Left lung (tissue), 10 donors: ENCODE data around the gene ATP6V0E1. TPM values are rescaled to one million over a fixed set of nuclear protein-coding genes. Genes with fewer than 3 reads are reported as not detected.
A peak's percentile ranks its signal among the peaks of the same experiment; 100 is the strongest.

Experiments used
- ATAC-seq: fragments of 200-7000 bp; cut with Tn5 transposase; one replicate; pipeline ENCODE4 v1.9.1; 2020; ENCODE audit warnings: moderate library complexity
- DNase-seq, 4 donors: peaks; one replicate each; pipeline ENCODE4 v3.0.0-alpha.2; 2013 to 2020
- H3K27ac ChIP-seq, 2 donors: fragments of 200-600 bp; sonication (generic) in 1 of 2; one replicate each; pipeline versions ENCODE4 v1.5.0 to v1.8.0; 2020 to 2021
- H3K27me3 ChIP-seq, 2 donors: fragments of 200-600 bp; sonication (generic) in 1 of 2; one replicate each; pipeline versions ENCODE4 v1.5.0 to v1.8.0; 2020 to 2021
- H3K36me3 ChIP-seq, 2 donors: fragments of 200-600 bp; sonication (generic) in 1 of 2; one replicate each; pipeline versions ENCODE4 v1.5.0 to v1.8.0; 2020 to 2021
- H3K4me1 ChIP-seq, 2 donors: fragments of 200-600 bp; one replicate each; pipeline ENCODE4 v1.8.0; 2021
- H3K4me3 ChIP-seq, 2 donors: fragments of 200-600 bp; sonication (generic) in 1 of 2; one replicate each; pipeline versions ENCODE4 v1.5.0 to v1.8.0; 2020 to 2021; ENCODE audit warnings: mild to moderate bottlenecking in 1 of 2
- H3K9me3 ChIP-seq, 2 donors: fragments of 200-600 bp; sonication (generic) in 1 of 2; one replicate each; pipeline versions ENCODE4 v1.5.0 to v1.8.0; 2020 to 2021
- intact Hi-C, 2 donors: fragments of 100-400 bp; cut with DNase I; formaldehyde crosslinking; loops; one replicate each; pipeline versions ENCODE4 v1.11.2 to v1.14.2; 2022
- polyA plus RNA-seq, 6 donors: library from polyadenylated mRNA; unstranded; fragments of 120-200 nt; gene quantifications; one replicate each; pipeline ENCODE4 v1.2.1, GENCODE V29; 2013; ENCODE audit not compliant: insufficient read length in 6 of 6
- total RNA-seq, 2 donors: library from RNA; stranded (reverse); fragmentation: NEBNext Ultra II Directional; extraction: Animal tissue kit (Norgen Biotek cat#: 25700); gene quantifications; one replicate each; pipeline ENCODE4 v1.2.1, GENCODE V29; 2021
- TF ChIP-seq, protein P1 (sequence below), 2 donors: fragments of 200-600 bp; sonication (generic) in 1 of 2; IDR thresholded peaks; one replicate each; pipeline versions ENCODE4 v1.5.0 to v1.8.0; 2021; ENCODE audit warnings: antibody characterized with exemption in 2 of 2
- donor health status: DM: no; HTN: yes; CAD: no.
- donor health status: DM: no; HTN: no; CAD: no.

The ATP6V0E1 gene
- total and polyA plus RNA-seq, 8 donors: 132 to 385 (median 159) TPM

DNA sequence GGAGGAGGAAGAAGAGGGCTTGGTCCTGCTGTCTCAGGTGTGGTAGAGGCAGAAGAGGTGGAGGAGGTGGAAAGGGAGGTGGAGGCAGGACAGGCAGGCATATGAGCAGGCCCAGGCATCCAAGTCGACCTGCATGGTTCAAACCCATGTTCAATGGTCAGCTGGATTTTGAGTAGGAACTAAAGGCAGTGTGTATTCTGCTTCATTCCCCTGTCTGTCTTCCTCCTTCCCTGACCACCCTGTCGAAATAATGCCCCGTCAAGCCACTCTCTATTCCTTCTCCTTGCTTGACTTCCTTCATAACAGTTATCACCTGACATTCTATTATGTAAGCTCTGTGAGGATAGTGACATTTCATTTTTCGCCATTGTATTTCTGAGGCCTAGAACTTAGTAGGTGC is 34.8 kb downstream of the ATP6V0E1 start:
- peaks cover 0 to 35% of the 10 kb centered on the region in 2 donors for H3K36me3 ChIP-seq
- peak; percentile 21 for ATAC-seq
- H3K4me3 ChIP-seq: no peak overlapping the region
- H3K27me3 ChIP-seq: no peaks in the 10 kb centered on the region
- no peak for DNase-seq
- peak overlapping the region in 1 of 2 donors; percentile 84 for H3K27ac ChIP-seq
- no peaks in the 10 kb centered on the region for H3K9me3 ChIP-seq
- peaks cover 8 to 76% of the 10 kb centered on the region in 2 donors for H3K4me1 ChIP-seq
- TF ChIP-seq, protein P1, sequence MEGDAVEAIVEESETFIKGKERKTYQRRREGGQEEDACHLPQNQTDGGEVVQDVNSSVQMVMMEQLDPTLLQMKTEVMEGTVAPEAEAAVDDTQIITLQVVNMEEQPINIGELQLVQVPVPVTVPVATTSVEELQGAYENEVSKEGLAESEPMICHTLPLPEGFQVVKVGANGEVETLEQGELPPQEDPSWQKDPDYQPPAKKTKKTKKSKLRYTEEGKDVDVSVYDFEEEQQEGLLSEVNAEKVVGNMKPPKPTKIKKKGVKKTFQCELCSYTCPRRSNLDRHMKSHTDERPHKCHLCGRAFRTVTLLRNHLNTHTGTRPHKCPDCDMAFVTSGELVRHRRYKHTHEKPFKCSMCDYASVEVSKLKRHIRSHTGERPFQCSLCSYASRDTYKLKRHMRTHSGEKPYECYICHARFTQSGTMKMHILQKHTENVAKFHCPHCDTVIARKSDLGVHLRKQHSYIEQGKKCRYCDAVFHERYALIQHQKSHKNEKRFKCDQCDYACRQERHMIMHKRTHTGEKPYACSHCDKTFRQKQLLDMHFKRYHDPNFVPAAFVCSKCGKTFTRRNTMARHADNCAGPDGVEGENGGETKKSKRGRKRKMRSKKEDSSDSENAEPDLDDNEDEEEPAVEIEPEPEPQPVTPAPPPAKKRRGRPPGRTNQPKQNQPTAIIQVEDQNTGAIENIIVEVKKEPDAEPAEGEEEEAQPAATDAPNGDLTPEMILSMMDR (IDR thresholded peaks at IDR 0.05): no peak
- intact Hi-C loops: no loop called here

DNA sequence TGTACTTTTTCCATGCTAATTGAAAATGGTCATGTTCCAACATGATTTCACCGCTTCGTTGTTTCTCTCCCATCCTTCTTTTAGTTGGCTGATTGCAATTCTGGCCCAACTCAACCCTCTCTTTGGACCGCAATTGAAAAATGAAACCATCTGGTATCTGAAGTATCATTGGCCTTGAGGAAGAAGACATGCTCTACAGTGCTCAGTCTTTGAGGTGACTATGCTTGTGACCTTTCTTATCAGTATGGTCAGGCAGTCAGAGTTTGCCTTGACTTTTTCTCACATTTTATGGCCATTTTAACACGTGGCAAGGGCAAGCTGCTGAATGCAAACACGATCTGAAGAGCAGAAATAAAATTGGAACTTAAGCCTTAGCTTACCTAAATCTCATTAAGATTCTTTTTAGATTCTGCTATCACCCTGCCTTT is 36.6 kb downstream of the ATP6V0E1 start:
- ATAC-seq: no peak
- TF ChIP-seq, protein P1 (IDR thresholded peaks at IDR 0.05): no peak
- H3K4me1 ChIP-seq: peaks cover 8 to 63% of the 10 kb centered on the region in 2 donors
- intact Hi-C loops: no loop called here
- no peak for DNase-seq
- peak overlapping the region; percentile 23 to 84 for H3K27ac ChIP-seq
- H3K27me3 ChIP-seq: no peaks in the 10 kb centered on the region
- H3K36me3 ChIP-seq: peaks cover 0 to 35% of the 10 kb centered on the region in 2 donors
- no peaks in the 10 kb centered on the region for H3K9me3 ChIP-seq
- H3K4me3 ChIP-seq: no peak overlapping the region

DNA sequence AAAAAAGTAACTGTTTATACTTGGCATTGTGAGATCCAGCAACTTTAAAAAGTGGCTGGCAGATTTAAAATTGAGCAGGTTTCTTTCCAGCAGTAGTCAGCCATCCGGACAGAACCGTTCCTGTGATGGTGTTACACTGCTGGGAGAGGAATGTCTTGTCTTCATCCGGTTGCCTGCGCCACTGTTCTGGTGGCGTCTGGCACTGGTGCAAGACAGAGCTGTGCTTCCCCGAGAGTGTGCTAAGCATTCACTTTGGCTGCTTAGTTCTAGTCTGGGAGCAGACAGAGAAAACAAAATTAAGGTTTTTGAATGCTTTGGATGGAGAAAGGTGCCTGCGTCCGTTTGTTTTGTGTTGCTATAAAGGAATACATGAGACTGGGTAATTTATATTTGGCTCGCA is 37.1 kb downstream of the ATP6V0E1 start:
- ATAC-seq: no peak
- peaks cover 8 to 58% of the 10 kb centered on the region in 2 donors for H3K4me1 ChIP-seq

DNA sequence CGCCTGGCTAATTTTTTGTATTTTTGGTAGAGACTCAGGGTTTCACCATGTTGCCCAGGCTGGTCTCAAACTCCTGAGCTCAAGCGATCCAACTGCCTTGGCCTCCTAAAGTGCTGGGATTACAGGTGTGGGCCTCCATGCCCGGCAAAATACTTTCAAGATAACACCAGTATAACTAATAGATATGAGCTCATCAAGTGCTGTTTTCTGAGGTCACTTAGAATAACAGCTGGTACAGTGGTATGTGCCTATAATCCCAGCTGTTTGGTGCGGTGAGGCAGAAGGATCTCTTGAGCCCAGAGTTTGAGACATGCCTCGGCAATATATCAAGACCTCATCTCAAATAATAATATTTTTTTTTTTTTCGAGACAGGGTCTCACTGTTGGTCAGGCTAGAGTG is 42.1 kb downstream of the ATP6V0E1 start:
- DNase-seq (no peak), ATAC-seq (no peak)
- H3K4me1 ChIP-seq: peaks cover 5 to 55% of the 10 kb centered on the region in 2 donors
- intact Hi-C loops: no loop called here
- no peak overlapping the region for H3K4me3 ChIP-seq
- H3K27me3 ChIP-seq: no peaks in the 10 kb centered on the region
- no peak overlapping the region for H3K27ac ChIP-seq
- TF ChIP-seq, protein P1 (IDR thresholded peaks at IDR 0.05): no peak
- H3K9me3 ChIP-seq: no peaks in the 10 kb centered on the region
- H3K36me3 ChIP-seq: peaks cover 0 to 32% of the 10 kb centered on the region in 2 donors

More for the DNA sequence above, 37.1 kb downstream of the ATP6V0E1 start:
- TF ChIP-seq, protein P1 (IDR thresholded peaks at IDR 0.05): no peak
- no peaks in the 10 kb centered on the region for H3K9me3 ChIP-seq
- H3K27ac ChIP-seq: peak overlapping the region; percentile 23 to 84
- H3K4me3 ChIP-seq: no peak overlapping the region
- intact Hi-C loops: no loop called here
- no peak for DNase-seq
- no peaks in the 10 kb centered on the region for H3K27me3 ChIP-seq
- H3K36me3 ChIP-seq: peaks cover 0 to 38% of the 10 kb centered on the region in 2 donors

DNA sequence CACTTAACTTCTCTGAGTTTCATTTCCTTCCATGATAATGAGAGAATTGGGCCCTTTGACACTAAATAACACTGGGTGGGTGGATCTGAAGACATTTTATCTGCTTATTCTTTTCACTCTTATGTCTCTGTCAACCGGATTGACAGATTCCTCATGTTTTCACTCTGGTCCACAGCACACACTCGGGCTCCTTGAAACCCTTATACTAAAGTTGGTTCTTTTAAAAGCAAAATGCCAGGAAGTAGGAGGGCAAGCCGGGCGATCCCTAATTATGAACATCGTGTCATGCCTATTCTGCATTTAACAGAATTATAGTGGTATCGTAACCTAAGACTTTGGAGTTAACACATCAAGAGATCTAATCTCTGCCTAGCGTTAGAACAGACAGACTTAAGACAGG is 44.3 kb downstream of the ATP6V0E1 start:
- DNase-seq (no peak), ATAC-seq (no peak)
- Histone ChIP-seq H3K4me3 (no peak overlapping the region), H3K27me3 (no peaks in the 10 kb centered on the region), H3K27ac (peak overlapping the region in 1 of 2 donors; percentile 81), H3K9me3 (no peaks in the 10 kb centered on the region), H3K4me1 (peaks cover 5 to 47% of the 10 kb centered on the region in 2 donors), H3K36me3 (peaks cover 0 to 11% of the 10 kb centered on the region in 2 donors)
- TF ChIP-seq, protein P1 (IDR thresholded peaks at IDR 0.05): no peak
- intact Hi-C loops: no loop called here
